HG02943 (cell line): Measurements from ENCODE around the gene SMYD3.
"Not testable (repeated sequence)": the region's sequence is repeated elsewhere in the genome, so short reads cannot be mapped to it uniquely, and the experiment has no call there.

Experiments
- ATAC-seq: cut with Tn5 transposase; IDR thresholded peaks from one replicate; pipeline ENCODE4 v1.9.1; 2021; ENCODE audit warnings: mild to moderate bottlenecking, low read depth, moderate library complexity; ENCODE audit not compliant: unreplicated experiment

Gene SMYD3

DNA sequence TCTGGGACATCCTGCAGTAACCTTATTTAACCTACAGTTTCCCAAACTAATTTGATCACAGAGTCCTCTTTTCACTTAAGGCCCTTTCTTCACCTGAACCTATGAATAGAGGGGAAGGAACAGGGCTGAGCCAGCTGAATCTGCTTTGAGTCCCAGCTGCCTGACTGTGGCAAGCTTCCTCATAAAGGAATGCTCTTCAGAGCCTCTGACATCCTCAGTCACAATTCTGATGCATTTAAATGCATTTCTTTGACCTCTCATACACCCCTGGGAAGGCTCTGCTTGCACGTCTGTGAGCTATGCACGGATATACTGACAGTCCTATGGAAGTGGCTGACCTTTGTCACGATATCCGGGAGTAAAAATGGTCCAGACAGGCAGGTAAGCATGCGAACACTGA is 673.1 kb downstream of the SMYD3 start:
- no peak for ATAC-seq

DNA sequence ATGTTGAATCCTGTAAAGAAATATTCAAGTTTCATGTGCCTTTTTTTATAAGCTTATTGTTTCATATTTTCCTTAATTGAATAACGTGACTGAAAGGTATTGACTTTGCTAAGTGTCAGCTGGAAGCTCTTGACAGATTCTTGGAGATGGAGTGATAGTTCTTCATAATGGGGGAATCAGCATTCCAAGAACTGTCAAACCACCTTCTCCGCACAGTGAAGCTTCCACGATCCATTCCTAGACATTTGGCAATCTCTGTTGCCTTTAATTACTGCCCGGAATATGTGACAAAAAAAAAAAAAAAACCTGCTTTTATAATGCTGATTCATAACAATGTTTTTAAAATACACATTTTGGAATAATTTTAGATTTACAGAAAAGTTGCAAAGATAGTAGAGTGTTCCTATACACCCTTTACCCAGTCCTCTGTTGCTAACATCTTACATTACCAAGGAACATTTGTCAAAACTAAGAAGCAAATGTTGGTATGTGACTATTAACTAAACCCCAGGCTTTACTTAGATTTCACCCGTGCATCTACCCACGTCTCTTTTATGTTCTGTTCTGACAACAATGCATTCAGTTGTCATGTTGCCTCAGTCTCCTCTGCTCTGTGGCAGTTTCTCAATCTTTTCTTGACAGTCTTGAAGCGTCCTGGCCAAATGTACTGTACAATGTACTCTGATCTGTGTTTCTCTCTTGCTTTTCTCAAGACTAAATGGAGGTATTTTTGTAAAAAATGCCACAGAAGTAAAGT is 674.1 kb downstream of the SMYD3 start:
- no peak for ATAC-seq

DNA sequence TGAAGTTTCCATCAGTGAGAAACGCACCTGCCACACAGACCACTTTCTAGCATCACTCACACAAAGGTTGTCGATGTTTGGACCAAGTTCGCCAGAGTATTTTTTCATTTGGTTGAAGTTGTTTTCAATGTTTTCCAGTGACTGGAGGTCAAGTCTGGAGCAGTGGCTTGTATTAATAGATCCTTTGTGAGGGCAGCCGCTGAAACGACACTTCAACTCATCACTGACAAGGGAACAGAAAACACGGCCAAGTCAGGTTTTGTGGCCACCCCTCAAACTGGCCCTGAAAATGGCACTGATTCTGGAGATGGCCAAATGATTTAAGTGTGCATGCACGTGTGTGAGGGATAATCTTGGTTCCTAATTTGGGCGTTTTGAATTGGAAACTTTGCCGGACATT is 675.6 kb downstream of the SMYD3 start:
- no peak for ATAC-seq

DNA sequence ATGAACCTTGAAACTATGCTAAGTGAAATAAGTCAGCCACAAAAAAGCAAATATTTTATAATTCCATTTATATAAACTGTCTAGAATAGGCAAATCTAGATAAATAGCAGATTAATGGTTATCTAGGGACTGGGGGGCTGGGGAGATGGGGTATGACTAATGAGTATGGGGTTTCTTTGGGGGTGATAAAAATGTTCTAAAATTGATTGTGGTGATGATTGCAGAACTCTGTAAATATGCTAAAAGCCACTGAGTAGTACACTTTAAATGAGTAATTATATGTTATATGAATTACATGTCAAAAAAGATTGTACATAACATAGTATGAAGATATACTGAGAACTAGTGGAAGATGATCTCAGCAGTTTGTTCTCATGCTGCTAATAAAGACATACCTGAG is 677.3 kb downstream of the SMYD3 start:
- no peak for ATAC-seq

DNA sequence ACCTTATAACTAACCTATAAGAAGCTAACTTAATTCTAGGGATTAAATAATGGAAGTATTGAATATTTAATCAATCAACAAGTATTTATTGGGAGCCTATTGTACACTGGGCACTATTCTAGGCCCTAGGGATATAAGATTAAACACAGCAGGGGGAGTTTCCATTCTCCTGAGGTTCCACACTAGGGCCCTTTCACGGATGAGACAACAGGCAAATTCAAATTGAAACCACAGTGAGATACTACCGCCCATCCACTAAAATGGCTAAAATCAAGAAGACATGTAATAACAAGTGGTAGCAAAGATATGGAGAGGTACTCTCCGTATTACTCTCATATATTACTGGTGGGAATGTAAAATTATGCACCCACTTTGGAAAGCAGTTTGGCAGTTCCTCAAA is 677.9 kb downstream of the SMYD3 start:
- ATAC-seq: no peak

DNA sequence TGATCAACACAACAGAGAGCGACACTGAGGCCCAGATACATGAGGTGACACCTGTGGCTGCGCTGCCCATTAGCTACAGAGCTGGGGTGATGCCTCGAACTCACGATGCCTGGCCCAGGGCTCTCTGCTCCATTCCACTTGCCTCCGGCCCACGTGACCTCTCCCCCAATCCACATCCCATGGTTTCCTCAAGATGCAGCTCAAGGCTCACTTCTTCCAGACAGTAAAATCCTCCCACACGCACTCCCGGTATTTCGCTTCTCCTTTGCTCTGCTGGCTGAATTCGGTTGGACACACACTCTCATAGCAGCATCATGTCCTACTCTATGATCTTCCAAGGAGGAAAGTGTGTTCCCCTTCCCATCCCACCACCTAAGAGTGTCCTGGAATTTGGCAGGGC is 679.8 kb downstream of the SMYD3 start:
- ATAC-seq: no peak

DNA sequence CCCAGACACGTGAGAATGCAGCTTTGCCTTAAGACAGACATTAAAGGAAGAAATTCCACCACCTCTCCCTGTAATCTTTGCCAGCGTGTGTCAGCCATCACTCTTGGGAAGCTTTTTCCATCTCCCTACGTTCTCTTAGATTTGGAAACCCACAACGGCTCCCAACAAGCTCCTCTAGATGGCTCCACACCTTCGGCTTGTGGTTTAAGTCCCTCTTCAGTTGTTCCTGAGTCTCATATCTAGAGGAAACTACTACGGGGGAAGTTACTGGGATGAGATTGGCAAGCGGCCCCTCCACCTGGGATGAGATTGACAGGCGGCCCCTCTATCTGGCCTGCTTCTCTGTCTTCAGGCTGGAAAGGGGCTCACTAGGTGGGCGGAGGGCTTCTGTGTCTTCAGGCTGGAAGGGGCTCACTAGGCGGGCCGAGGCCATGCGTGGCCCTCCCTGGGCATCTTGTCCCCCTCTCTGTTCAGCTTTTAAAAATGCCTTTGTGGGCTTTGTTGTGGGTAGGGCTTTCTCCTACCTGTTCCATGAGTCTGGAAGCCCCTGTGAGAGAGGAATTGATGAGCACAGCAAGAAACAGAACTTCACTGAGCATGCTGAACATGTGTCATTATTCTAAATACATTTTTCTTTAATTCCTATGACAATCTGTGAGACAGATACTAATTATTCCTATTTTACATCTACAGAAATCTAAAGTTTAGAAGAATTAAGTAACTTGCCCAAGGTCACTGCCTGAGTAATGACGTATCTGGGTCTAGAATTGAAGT is 681.8 kb downstream of the SMYD3 start:
- ATAC-seq: no peak

DNA sequence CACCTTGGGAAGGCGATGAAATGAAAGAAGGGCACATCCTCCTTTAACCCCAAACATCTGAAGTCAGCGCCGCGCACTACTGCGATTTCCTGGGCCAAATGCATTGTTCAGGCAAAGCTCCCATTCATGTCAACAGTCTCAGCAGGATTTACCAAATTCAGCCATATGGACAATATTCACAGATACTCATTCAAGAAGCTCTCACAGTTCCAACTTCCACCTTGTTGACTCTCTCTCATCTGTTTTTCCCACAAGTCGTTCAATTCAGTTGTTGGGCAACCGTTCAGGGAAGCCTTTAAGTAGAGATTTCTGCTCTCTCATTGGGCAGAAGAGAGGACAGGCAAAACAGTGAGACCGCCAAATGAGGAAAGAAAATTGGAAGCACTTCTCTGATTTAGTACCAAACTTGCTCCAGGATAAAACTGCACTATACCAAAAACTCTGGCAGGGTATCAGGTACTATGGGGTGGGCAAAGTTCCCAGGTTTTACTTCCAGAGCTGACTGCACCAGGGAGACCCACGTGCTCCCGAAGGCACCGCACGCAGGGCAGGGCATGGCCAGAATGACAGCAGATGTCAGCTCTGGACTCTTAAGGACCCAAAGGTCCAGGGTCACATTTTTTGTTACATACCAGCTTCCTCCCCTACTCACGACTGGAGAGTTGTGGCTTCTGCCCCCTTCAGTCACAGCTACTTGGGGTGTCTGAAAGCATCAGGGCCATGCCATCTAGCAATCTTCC is 683.5 kb downstream of the SMYD3 start:
- ATAC-seq: no peak

DNA sequence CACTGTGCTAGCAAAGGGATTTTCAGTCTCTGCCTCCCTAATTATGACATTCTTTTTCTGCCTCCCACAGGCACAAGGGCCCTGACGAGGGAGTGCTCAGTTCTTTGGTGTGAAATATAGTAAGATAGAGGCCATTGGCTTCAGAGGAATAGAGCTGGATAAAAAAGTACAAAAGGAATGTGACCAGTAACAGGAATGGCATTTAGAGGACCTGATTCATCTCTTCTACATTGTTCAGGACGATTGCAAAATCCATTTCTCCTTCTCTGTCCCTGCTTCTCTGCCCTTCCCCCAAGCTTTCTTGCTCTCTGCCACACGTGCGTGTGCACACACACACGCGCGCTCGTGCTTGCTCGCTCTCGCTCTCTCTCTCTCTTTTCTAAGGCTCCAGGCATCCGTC is 684.1 kb downstream of the SMYD3 start:
- ATAC-seq: no peak

DNA sequence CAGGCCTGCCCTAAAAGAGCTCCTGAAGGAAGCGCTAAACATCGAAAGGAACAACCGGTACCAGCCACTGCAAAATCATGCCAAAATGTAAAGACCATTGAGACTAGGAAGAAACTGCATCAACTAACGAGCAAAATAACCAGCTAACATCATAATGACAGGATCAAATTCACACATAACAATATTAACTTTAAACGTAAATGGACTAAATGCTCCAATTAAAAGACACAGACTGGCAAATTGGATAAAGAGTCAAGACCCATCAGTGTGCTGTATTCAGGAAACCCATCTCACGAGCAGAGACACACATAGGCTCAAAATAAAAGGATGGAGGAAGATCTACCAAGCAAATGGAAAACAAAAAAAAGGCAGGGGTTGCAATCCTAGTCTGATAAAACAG is 688.7 kb downstream of the SMYD3 start:
- not testable (repeated sequence) for ATAC-seq

DNA sequence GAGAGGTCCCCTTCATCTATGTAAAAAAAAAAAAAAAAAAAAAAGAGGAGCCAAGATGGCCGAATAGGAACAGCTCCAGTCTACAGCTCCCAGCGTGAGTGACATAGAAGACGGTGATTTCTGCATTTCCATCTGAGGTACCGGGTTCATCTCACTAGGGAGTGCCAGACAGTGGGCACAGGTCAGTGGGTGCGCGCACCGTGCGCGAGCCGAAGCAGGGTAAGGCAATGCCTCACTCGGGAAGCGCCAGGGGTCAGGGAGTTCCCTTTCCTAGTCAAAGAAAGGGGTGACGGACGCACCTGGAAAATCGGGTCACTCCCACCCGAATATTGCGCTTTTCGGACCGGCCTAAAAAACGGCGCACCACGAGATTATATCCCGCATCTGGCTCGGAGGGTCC is 690.6 kb downstream of the SMYD3 start:
- ATAC-seq: not testable (repeated sequence)

DNA sequence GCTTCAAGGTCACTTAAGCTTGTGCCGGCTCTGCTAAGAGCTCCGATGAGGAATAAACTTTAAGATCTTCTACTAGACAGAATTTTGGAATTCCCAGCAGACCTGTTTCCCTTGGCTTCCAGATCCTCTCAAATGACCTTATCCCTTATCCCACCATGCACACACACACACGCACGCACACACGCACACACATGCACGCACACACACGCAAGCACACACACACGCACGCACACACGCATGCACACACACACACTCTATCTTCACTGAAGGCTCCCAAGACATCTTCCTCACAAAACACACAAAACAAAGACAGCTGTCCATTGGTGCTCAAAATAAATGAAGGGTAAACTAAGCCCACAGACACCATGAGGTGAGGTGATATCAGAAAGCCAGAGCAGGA is 692.4 kb downstream of the SMYD3 start:
- ATAC-seq: no peak

DNA sequence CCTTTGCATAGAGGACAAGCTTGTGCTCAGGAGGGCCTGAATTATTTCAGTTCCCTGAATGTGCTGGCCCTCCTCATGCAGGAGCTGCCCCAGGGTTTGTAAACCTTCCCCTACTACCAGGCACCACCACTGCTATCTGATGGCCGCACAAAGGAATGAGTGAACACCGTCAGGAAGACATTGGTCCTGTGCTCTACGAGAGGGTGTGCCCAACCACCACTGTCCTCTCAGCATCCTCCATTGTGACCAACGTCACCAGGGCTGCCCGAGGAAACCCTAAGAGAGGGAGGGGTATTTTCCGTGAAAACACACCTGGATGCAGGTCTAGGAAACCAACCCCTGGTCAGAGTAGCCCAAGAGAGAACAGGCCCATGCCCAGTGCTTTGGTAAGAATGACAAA is 694.8 kb downstream of the SMYD3 start:
- no peak for ATAC-seq

DNA sequence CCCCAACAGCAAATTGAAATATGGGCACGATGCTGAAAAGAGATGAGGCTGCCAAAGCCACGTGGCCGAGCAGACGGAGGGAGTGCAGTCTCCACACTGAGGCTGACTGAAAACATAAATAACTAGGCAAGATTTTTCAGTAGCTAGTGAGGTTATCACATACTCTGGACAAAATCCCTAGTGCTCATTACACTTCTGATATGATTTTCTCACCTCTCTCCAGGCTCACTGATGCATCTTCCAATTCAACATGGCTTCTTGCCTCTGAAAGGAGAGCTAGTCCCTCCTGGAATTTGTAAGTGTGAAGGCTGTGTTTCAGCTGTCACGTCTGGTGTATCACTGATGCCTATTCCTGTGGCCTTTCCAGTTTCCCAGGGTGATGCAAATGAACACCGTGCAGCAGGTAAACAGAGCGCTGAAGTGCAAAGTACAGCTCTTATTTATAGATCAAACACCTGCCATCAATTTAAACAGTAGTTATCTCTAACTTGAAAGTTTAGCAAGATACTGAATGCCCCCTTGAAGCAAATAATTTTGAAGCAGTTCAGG is 696.2 kb downstream of the SMYD3 start:
- ATAC-seq: no peak

DNA sequence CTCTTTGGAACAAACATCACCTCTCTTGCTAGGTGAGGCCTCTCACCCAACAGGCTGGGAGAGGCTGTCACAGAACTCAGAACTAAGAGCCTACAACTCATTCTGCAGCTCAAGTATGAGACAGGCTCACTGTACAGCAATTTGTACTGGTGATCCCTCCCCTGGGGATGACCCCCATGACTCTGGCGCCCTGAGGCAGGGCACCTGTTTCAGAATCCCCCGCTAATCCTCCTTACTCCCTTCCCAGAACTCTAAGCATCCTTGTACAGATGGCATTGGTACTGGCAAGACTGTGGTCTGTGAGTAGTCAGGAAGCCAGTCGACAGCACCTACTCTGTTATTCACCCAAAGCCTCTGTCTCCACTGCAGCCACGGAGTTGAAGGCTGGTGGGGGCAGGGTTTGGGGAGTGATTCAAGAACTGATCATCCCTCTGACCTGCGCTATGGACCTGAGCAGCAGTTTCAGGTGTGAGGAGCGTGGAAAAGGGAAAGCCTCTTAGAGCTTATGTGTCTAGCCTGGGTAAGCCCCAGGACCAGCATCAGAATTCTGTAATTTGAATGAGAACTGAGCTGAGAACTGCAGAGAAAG is 696.8 kb downstream of the SMYD3 start:
- no peak for ATAC-seq

DNA sequence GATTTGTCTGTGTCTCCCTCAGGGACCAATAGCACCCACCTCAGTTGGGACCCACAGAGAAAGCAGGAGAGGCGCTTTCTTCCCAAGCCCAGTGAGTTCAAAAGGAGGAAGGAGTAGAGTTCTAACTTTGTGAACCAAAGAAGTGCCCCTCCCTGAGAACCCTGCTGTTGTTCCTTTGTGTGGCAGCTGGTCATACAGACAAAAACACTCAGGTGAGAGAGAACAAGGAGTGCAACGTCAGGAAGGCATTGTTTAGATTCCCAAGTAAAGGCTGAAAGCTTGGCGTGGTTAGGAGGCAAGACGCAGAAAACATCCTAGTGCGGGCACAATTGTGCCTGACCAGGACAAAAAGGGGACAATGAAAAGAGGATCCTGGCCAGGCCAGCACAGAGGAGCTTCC is 697.7 kb downstream of the SMYD3 start:
- no peak for ATAC-seq

DNA sequence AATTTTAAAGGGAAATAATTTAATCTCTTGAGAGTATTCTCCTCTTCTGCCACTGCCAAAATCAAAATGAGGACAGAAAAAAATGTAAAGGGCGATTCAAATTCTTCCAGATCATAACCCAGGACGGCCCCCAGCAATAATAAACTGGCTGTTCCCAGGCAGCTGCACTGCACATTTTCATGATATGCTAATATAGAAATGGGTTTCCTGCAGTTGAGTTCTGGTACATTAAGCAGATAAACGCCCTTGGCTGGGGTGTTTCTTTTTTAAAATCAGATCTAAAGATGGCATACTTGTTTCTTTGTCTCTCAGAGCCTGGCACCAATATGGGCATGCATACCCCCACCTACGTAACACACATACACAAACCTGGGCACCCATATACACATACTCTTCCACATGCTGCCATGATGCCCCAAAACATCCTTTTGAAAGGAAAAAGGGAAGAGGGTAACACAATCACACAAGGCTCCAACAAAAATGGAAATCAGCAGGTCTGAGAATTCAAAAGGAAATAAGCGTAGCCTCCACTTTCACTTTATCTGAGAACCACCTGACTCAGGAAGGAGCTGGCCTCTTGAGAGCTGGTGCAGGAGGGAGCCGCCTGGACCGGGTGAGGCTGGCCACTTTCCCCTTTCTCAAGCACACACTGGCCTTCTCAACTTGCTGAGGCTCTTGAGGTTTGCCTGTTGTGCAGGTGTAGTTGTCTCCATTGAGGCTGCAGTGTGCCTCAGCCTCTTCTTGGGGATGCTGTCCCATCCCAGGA is 698.9 kb downstream of the SMYD3 start:
- peak; percentile 38 for ATAC-seq

DNA sequence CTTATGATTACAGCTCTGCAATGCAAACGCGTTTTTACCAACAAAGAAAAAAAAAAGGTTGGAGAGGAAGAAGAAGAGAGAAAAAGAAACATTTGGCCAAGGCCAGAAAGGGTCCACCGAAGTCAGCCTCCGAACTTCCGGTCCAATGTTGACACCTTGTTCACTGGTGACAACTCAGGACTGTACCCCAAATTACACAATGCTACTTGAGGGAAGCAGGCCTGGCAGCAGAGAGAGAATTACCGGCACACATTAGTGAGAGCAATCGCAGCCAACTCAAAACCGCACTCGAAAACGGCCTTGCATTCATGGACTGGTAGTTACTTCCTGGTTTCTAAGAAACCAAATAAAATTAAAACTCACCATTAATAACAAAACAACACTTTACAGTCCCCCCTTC is 699.8 kb downstream of the SMYD3 start:
- peak; percentile 70 for ATAC-seq

DNA sequence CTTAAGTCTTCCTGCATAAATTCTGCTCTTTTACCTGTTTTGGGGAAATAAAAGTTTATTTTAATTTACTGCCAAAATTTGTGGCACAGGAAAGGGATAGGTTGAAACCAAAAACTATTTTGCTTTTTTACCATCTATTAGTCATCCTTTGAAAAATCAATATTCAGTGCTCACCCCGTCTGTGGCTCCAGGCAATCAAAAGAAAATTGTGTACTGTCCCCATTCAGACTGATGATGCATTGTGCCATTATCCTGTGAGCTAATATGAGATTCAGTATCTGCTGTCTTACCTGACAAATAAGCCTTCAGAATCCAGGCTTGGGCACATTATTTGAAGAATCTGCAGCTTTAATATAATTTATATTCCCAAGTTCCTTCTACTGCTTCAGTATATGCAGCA is 701.5 kb downstream of the SMYD3 start:
- no peak for ATAC-seq

DNA sequence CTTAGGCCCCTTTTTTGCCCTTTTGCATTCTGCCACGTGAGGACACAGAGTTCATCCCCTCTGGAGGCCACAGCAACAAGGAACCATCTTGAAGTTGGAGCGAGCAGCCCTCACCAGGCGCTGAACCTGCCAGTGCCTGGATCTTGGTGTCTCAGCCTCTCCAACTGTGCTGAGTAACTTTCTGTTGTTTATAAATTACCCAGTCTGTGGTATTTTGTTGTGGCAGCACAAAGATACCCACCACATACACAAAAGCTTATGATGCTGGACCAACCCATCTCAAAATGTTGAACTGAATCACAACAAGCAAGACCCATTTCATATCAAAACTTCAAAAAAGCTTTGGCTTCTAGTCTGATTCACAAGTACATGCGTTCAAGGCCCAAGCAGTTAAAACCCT is 702.4 kb downstream of the SMYD3 start:
- no peak for ATAC-seq
